Brain microvascular endothelial cell (primary cell): Measurements from ENCODE around the gene RAB19.
A peak's percentile ranks its signal among the peaks of the same experiment; 100 is the strongest.

Source experiments
- DNase-seq: peaks from one replicate; pipeline ENCODE4 v3.0.0-alpha.2; 2020
- H3K27ac ChIP-seq: fragments of 250-450 bp; sonication (Bioruptor Pico); 2 replicates; pipeline ENCODE4 v1.5.1; 2020; ENCODE audit warnings: mild to moderate bottlenecking, moderate library complexity
- H3K27me3 ChIP-seq: fragments of 250-450 bp; sonication (Bioruptor Pico); replicated peaks from 2 replicates; pipeline ENCODE4 v1.5.1; 2020; ENCODE audit warnings: mild to moderate bottlenecking
- H3K36me3 ChIP-seq: fragments of 250-450 bp; sonication (Bioruptor Pico); replicated peaks from 2 replicates; pipeline ENCODE4 v1.5.1; 2020; ENCODE audit warnings: mild to moderate bottlenecking
- H3K4me3 ChIP-seq: 2 replicates; pipeline ENCODE4 v1.5.1; 2011; ENCODE audit warnings: low read depth, mild to moderate bottlenecking, control low read depth, low read length, moderate library complexity
- in situ Hi-C: cut with HindIII; loops from 2 replicates; pipeline ENCODE4 v1.10.0; 2017; ENCODE audit warnings: low sequenced_read_pairs, low pct_ligation_motif_present
- TF ChIP-seq, protein P1 (sequence below): IDR thresholded peaks from 2 replicates; pipeline ENCODE4 v1.5.1; 2011; ENCODE audit warnings: low read depth, mild to moderate bottlenecking, moderate library complexity, low read length, control low read depth, inconsistent platforms; ENCODE audit errors: missing control alignments

Gene RAB19

DNA sequence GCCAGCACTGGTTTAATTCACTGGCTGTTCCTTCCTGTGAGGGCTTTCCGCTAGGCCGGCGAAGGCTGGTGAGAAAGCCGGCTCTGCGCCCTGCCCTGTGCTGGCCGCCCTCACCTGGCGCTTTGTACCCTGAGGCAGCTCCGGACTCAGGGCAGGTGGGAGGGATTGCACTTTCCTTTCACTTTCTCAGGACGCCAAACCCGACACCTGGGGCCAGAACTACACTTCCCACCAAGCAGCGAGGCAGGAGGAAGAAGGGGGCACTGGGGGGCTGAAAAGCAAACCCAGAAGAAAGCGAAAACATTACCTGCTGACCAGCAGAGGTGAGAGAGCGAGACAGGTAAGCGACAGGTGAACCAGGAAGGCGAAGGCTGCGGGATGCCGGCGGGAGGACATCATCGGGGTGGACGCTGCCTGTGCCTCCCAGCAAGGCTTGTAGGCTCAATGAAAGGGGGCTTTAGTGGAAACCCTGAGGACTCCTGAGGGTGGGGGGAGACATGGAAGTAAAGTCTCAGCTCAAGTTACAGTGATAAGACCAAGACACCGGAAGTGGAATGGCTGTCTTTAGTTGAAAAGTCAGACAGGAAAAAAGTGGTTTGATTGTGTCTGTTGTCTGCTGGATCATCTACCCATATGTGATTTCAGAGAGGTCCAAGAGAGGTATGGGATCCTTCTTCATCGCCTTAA lies at the start of gene RAB19:
TSS of gene RAB19 (plus strand) at position 181 of the 687 bp plus-strand sequence. CDS start 3,589 bp downstream, outside the sequence.
- no peak for DNase-seq
- Histone ChIP-seq H3K27ac (no peak within 1 kb of the TSS), H3K27me3 (no peaks in the 10 kb centered on the region), H3K4me3 (peak within 1 kb of the TSS; percentile 25), H3K36me3 (no peaks in the 10 kb centered on the region)
- TF ChIP-seq, protein P1, sequence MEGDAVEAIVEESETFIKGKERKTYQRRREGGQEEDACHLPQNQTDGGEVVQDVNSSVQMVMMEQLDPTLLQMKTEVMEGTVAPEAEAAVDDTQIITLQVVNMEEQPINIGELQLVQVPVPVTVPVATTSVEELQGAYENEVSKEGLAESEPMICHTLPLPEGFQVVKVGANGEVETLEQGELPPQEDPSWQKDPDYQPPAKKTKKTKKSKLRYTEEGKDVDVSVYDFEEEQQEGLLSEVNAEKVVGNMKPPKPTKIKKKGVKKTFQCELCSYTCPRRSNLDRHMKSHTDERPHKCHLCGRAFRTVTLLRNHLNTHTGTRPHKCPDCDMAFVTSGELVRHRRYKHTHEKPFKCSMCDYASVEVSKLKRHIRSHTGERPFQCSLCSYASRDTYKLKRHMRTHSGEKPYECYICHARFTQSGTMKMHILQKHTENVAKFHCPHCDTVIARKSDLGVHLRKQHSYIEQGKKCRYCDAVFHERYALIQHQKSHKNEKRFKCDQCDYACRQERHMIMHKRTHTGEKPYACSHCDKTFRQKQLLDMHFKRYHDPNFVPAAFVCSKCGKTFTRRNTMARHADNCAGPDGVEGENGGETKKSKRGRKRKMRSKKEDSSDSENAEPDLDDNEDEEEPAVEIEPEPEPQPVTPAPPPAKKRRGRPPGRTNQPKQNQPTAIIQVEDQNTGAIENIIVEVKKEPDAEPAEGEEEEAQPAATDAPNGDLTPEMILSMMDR: no peak
- in situ Hi-C loops: no loop called here

DNA sequence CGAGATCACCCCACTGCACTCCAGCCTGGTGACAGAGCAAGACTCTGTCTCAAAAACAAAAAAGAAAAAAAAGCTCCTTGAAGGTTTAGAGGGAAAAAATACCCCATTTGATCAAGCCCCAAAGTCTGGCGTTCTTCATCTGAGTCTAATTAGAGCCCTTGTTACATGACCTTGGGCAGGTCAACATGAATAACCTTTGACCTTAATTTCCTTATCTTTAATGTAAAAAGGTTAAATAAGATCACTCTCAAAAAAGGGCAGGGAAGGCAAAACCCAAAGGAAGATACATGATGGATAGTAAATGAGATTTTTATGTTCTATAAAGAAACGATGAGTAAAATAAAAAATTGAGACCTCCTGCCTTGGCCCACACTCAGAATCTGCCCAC lies 45.8 kb upstream of the RAB19 start:
- Histone ChIP-seq H3K4me3 (no peak overlapping the region), H3K27ac (no peak overlapping the region), H3K27me3 (no peaks in the 10 kb centered on the region), H3K36me3 (peaks cover 23% of the 10 kb centered on the region)
- in situ Hi-C loops: no loop called here
- TF ChIP-seq, protein P1: no peak
- DNase-seq: no peak

DNA sequence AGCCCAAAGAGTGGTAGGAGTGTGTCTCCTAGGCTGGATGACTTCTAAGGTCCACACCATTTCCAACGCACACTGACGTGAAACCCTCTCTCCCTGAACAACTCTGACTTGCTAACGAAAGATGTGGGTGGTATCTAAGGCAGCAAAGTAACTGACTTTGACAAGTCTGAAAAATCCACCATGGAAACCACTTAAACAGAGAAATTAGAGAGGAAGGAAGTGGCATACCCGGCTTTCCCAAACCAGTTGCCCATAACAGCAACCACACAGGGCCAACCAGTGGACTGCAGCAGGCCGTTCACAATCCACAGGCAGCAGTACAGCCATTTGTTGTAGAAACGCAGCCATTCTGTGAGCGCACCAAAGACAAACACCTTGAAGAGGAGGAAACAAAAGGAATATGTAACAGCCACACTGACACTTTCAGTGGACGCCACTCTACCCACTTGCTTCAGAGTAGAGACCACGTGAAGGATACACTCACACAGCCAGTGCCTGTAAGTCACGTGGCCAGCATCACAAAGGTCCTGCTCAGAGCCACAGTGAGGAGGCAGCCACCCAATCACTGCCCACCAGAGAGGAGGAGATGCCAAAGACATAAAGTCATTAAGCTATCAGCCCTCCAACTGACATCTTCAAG lies 45.3 kb upstream of the RAB19 start:
- in situ Hi-C loops: no loop called here
- H3K4me3 ChIP-seq: no peak overlapping the region
- DNase-seq: no peak
- TF ChIP-seq, protein P1: no peak
- H3K27ac ChIP-seq: no peak overlapping the region
- no peaks in the 10 kb centered on the region for H3K27me3 ChIP-seq
- H3K36me3 ChIP-seq: peaks cover 22% of the 10 kb centered on the region

DNA sequence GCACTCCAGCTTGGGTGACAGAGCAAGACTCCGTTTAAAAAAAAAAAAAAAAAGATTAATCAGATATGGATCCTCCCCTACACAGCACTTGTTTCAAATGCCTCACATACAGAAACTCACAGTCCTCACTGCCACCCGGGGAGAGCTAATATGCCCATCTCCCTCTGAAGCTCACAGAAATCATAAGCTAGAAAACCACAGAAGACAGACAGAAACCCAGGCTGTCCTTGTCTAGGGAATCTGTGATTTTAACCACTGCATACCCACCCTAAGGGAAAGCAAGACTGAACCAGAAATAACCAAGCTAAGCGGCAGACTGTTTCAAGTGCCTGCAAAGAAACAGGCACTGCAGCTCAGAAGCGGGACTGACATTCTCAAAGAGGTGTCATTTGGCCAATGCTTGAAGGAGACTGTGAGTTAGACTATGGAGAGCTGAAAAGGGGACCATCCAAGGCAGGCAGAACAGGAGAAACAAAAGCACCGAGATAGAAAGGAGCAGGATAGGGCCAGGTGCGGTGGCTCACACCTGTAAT lies 43.1 kb upstream of the RAB19 start:
- TF ChIP-seq, protein P1: no peak
- Histone ChIP-seq H3K27me3 (no peaks in the 10 kb centered on the region), H3K27ac (no peak overlapping the region), H3K36me3 (peaks cover 15% of the 10 kb centered on the region), H3K4me3 (no peak overlapping the region)
- DNase-seq: no peak
- in situ Hi-C loops: no loop called here

DNA sequence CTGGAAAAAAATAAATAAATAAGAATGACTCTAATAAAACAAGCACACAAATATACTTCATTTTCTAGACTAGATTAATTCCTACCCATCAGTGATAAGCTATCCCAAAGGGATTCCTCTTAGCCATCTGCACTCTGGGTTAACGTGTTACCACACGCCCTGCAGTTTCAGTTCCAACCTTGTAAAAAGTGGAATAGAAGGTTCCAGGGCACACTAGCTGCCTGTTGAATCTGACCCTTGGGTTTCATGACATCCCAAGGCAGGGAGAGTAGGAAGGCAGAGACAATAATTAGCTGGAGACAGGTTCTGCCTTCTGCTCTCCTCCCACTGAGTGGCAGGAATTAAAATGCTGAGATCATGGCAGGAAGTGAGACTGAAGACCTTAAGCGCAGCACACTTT lies 39.0 kb upstream of the RAB19 start:
- no peak for DNase-seq
- no peak overlapping the region for H3K27ac ChIP-seq
- TF ChIP-seq, protein P1: no peak
- no peaks in the 10 kb centered on the region for H3K27me3 ChIP-seq
- in situ Hi-C loops: no loop called here
- H3K36me3 ChIP-seq: peaks cover 4% of the 10 kb centered on the region
- H3K4me3 ChIP-seq: no peak overlapping the region
